ENCODE data around the gene KDM4C. TPM values are rescaled to one million over a fixed set of nuclear protein-coding genes. Genes with fewer than 3 reads are reported as not detected.

KDM4C gene
- total and polyA plus RNA-seq, 2 of the 13 experiments (the other 11 are each of a cell fraction or from before 2014, with no cell fraction given) = 19.4 to 23.6 TPM

GRCh38 chr9:6829536-6829935 lies 71.8 kb downstream of the KDM4C start (continued):
- TF ChIP-seq AGO2 (optimal IDR thresholded peaks at IDR 0.05; ENCODE audit: low read depth, low read length) (no peak), CBX2 (IDR thresholded peaks at IDR 0.05; ENCODE audit: low read depth, low read length) (no peak), CBX2 (CRISPR knock-in tag; IDR thresholded peaks at IDR 0.05; ENCODE audit: low read depth) (no peak), TFAP4 (IDR thresholded peaks at IDR 0.05; ENCODE audit: borderline replicate concordance, low read depth) (no peak)
- TF ChIP-seq, protein P1, sequence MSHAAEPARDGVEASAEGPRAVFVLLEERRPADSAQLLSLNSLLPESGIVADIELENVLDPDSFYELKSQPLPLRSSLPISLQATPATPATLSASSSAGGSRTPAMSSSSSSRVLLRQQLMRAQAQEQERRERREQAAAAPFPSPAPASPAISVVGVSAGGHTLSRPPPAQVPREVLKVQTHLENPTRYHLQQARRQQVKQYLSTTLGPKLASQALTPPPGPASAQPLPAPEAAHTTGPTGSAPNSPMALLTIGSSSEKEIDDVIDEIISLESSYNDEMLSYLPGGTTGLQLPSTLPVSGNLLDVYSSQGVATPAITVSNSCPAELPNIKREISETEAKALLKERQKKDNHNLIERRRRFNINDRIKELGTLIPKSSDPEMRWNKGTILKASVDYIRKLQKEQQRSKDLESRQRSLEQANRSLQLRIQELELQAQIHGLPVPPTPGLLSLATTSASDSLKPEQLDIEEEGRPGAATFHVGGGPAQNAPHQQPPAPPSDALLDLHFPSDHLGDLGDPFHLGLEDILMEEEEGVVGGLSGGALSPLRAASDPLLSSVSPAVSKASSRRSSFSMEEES (CRISPR knock-in tag; IDR thresholded peaks at IDR 0.05) = no peak

DNA sequence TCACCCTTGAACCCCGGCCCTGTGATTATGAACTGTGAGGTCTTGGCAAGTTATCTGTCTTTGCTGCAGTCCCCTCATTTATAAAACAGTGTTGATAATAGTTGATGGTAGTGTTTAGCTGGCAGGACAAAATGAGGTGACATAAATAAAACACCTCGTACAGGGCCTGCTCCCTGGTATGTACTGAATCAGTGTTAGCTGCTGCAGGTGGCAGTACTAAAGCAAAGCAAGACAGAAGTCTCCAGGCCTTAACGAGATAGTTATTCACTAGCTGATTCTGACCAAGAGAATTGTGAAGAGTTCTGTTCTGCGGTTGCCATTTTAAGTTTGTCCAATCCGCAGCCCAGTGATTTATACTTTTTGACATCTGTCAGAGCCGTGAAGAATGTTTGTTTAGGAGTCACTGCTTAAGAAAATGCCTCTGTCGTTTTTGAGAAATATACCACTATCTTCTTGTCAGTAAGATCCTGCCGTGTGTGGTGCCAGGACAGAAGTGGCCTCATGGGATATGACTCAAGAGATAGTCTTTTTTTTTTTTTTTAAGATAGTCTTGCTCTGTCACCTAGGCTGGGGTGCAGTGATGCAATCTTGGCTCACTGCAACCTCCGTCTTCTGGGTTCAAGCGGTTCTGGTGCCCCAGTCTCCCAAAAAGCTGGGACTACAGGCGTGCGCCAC lies 75.9 kb downstream of the KDM4C start:
- H3K27me3 ChIP-seq (ENCODE audit: control insufficient read depth in 1 of 2, insufficient read depth in 2 of 2, low read length in 2 of 2) = no peaks in the 10 kb centered on the region
- H3K27ac ChIP-seq (ENCODE audit: extremely low read length, insufficient read depth, low read length) = no peak overlapping the region
- BruUV-seq (replicated peaks) = no TSS peak
- no peak overlapping the region for H3K4me2 ChIP-seq (ENCODE audit: low read depth, low read length)
- H2AFZ ChIP-seq (ENCODE audit: low read length) = no peak overlapping the region
- peaks cover 9% of the 10 kb centered on the region for H3K4me1 ChIP-seq (ENCODE audit: insufficient read depth, low read length)
- no peak overlapping the region for H3K4me3 ChIP-seq (replicated peaks in 1 of 3; ENCODE audit: insufficient read depth in 1 of 3, low read depth in 2 of 3, low read length in 3 of 3)
- no peak for DNase-seq (ENCODE audit: low spot score)
- no peaks in the 10 kb centered on the region for H3K9me3 ChIP-seq (ENCODE audit: low read length)
- in situ Hi-C loops (cut with HindIII; ENCODE audit: extremely low pct_ligation_motif_present, low pct_unique_long_range_greater_than_20kb) = loop anchor here (25.0 kb wide), 1 partner anchor 354 kb away; no protein-coding TSS in a partner anchor
- POLR2A ChIA-PET = no interaction called here
- no peaks in the 10 kb centered on the region for H4K20me1 ChIP-seq (ENCODE audit: insufficient read depth, low read length)
- H3K9ac ChIP-seq (ENCODE audit: insufficient read depth, low read depth, low read length) = no peak overlapping the region
- H3K36me3 ChIP-seq (replicated peaks in 1 of 2; ENCODE audit: control insufficient read depth in 1 of 2, insufficient read depth in 2 of 2, low read length in 2 of 2) = peaks cover 9 to 18% of the 10 kb centered on the region in 2 experiments; a peak in 4 of 5 replicates
- 95% methylated on average over 12 of the region's 12 CpGs for WGBS (ENCODE audit: low lambda C conversion rate)
- no peak for ATAC-seq
- CTCF ChIA-PET (ENCODE audit: low intra/inter-chr PET ratio, low total read pairs) = no interaction called here
- intact Hi-C loops (cut with micrococcal nuclease; ENCODE audit: unreplicated experiment) = no loop called here
- no peaks in the 10 kb centered on the region for H3K79me2 ChIP-seq (ENCODE audit: insufficient read depth, low read length)
- FAIRE-seq = no peak
- TF ChIP-seq ZNF550 (CRISPR knock-in tag; IDR thresholded peaks at IDR 0.05; ENCODE audit: borderline replicate concordance) (no peak), TBL1XR1 (IDR thresholded peaks at IDR 0.05; ENCODE audit: borderline replicate concordance, low read length, partially characterized antibody) (no peak), PBX2 (CRISPR knock-in tag; IDR thresholded peaks at IDR 0.05) (no peak), JUND (CRISPR knock-in tag; IDR thresholded peaks at IDR 0.05) (no peak), ZEB1 (IDR thresholded peaks at IDR 0.05; ENCODE audit: insufficient replicate concordance, low read depth) (no peak)
- TF ChIP-seq, protein P2, sequence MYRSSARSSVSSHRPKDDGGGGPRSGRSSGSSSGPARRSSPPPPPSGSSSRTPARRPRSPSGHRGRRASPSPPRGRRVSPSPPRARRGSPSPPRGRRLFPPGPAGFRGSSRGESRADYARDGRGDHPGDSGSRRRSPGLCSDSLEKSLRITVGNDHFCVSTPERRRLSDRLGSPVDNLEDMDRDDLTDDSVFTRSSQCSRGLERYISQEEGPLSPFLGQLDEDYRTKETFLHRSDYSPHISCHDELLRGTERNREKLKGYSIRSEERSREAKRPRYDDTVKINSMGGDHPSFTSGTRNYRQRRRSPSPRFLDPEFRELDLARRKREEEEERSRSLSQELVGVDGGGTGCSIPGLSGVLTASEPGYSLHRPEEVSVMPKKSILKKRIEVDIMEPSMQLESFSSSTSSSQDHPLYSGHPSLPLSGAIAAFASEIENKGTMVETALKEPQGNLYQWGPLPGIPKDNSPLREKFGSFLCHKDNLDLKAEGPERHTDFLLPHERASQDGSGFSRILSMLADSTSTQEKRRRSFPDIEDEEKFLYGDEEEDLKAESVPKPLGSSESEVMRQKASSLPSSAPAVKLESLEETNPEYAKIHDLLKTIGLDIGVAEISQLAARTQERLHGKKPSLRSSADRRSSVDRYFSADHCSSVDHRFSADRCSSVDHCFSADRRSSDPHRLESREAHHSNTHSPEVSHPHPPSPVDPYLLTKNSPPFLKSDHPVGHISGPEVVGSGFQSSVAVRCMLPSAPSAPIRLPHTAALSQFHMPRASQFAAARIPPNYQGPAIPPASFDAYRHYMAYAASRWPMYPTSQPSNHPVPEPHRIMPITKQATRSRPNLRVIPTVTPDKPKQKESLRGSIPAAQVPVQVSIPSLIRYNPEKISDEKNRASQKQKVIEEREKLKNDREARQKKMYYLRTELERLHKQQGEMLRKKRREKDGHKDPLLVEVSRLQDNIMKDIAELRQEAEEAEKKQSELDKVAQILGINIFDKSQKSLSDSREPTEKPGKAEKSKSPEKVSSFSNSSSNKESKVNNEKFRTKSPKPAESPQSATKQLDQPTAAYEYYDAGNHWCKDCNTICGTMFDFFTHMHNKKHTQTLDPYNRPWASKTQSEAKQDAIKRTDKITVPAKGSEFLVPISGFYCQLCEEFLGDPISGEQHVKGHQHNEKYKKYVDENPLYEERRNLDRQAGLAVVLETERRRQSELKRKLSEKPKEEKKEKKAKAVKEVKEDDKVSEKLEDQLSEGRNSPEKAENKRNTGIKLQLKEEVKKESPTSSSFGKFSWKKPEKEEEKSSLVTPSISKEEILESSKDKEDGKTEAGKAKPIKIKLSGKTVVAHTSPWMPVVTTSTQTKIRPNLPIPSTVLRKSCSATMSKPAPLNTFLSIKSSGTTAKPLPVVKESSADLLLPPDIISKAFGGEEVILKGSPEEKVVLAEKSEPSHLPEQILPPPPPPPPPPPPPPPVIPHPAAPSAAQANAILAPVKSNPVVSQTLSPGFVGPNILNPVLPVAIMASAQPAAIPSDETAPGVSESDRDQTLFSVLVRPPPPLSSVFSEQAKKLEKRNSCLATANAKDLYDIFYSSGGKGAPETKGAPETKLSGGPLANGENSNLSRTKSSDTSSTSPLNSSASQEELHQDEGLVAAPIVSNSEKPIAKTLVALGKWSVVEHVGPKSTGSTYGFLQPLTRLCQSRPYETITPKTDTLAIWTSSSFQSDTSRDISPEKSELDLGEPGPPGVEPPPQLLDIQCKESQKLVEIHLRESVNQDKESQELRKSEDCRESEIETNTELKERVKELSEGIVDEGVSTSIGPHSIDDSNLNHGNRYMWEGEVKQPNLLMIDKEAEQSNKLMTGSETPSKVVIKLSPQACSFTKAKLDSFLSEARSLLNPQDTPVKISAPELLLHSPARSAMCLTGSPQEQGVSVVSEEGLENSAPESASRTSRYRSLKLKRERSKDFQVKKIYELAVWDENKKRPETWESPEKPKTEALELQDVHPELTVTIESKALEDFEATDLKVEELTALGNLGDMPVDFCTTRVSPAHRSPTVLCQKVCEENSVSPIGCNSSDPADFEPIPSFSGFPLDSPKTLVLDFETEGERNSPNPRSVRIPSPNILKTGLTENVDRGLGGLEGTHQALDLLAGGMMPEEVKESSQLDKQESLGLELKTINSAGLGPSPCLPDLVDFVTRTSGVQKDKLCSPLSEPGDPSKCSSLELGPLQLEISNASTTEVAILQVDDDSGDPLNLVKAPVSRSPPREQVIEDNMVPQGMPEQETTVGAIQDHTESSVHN (CRISPR knock-in tag; IDR thresholded peaks at IDR 0.05) = no peak
